GM12878 (cell line): ENCODE results near the gene CDCA7L. TPM values are rescaled to one million over a fixed set of nuclear protein-coding genes. Genes with fewer than 3 reads are reported as not detected.
"Not testable (repeated sequence)": the region's sequence is repeated elsewhere in the genome, so short reads cannot be mapped to it uniquely, and the experiment has no call there.

Experiments
- ATAC-seq: fragments of 200-7000 bp; cut with Tn5 transposase; 3 replicates; pipeline ENCODE4 v1.9.1; 2020; ENCODE audit warnings: mild to moderate bottlenecking, moderate library complexity
- BruUV-seq: library from RNA; stranded (reverse); fragments of 400-500 nt; replicated peaks from 2 replicates; lab custom pipeline; 2021; lab: Mats Ljungman, UMichigan
- CTCF ChIA-PET: fragments of 300-600 bp; sonication (Branson Sonifier 250); formaldehyde crosslinking; extraction: SDS; loops from one replicate; lab custom pipeline; 2021; ENCODE audit warnings: inconsistent platforms; lab: Yijun Ruan, JAX
- POLR2A ChIA-PET: fragments of 350-600 bp; formaldehyde crosslinking; extraction: SDS; loops from one replicate; lab custom pipeline; 2021; ENCODE audit warnings: inconsistent platforms; lab: Charles Lee
- RAD21 ChIA-PET: fragments of 300-600 bp; sonication (Branson Sonifier 250); formaldehyde crosslinking; loops from one replicate; lab custom pipeline; 2023; ENCODE audit warnings: antibody characterized with exemption; ENCODE audit not compliant: unreplicated experiment; lab: Charles Lee
- SMC1A ChIA-PET: fragments of 300-600 bp; sonication (Branson Sonifier 250); formaldehyde crosslinking; loops from one replicate; lab custom pipeline; 2023; ENCODE audit not compliant: unreplicated experiment, uncharacterized antibody; lab: Charles Lee
- DNase-seq: peaks from one replicate; pipeline ENCODE4 v3.0.0-alpha.2; 2011; ENCODE audit warnings: low read depth, low spot score
- FAIRE-seq: peaks from 3 replicates; lab custom pipeline; 2011; peaks lifted over from hg19 to GRCh38; lab: Jason Lieb, UNC
- H2AFZ ChIP-seq: 2 replicates; pipeline ENCODE4 v1.6.0; 2011; ENCODE audit warnings: low read depth, low read length, control low read depth; ENCODE audit not compliant: control insufficient read depth
- H3K27ac ChIP-seq: 2 replicates; pipeline ENCODE4 v1.5.1; 2011; ENCODE audit warnings: control low read depth; ENCODE audit not compliant: control insufficient read depth, insufficient read depth
- H3K27me3 ChIP-seq, 2 experiments: replicated peaks in 1 of 2; 2 replicates each; pipeline versions ENCODE4 v1.6.0 to v1.6.1; 2011; ENCODE audit warnings: low read length in 1 of 2; ENCODE audit not compliant: control insufficient read depth in 2 of 2, insufficient read depth in 2 of 2
- H3K36me3 ChIP-seq, 2 experiments: 2 replicates each; pipeline ENCODE4 v1.5.1; 2011; ENCODE audit warnings: low read length in 1 of 2; ENCODE audit not compliant: control insufficient read depth in 2 of 2, insufficient read depth in 2 of 2
- H3K4me1 ChIP-seq: 2 replicates; pipeline ENCODE4 v1.6.1; 2011; ENCODE audit warnings: mild to moderate bottlenecking, low read length, moderate library complexity, mixed read lengths; ENCODE audit not compliant: control insufficient read depth, insufficient read depth
- H3K4me2 ChIP-seq: 2 replicates; pipeline ENCODE4 v1.6.0; 2011; ENCODE audit warnings: control low read depth; ENCODE audit not compliant: control insufficient read depth, insufficient read depth
- H3K4me3 ChIP-seq: fragments of 200-600 bp; sonication (generic); 2 replicates; pipeline ENCODE4 v1.5.1; 2016
- H3K79me2 ChIP-seq: 2 replicates; pipeline ENCODE4 v1.6.0; 2011; ENCODE audit warnings: low read length; ENCODE audit not compliant: control insufficient read depth, insufficient read depth
- H3K9ac ChIP-seq: 2 replicates; pipeline ENCODE4 v1.8.0; 2011; ENCODE audit warnings: low read length, control low read depth, mixed read lengths; ENCODE audit not compliant: control insufficient read depth, insufficient read depth
- H3K9me3 ChIP-seq: replicated peaks from 3 replicates; pipeline ENCODE4 v1.5.1; 2011; ENCODE audit warnings: mild to moderate bottlenecking, low read length; ENCODE audit not compliant: control insufficient read depth, insufficient read depth
- H4K20me1 ChIP-seq: 2 replicates; pipeline ENCODE4 v1.6.0; 2011; ENCODE audit not compliant: control insufficient read depth, insufficient read depth
- BHLHE40 ChIP-seq, 2 experiments: fragments of 450-650 bp in 1 of 2; IDR thresholded peaks; 2 replicates each; pipeline ENCODE4 v1.6.1; 2011 to 2017; ENCODE audit warnings: low read depth in 2 of 2, borderline replicate concordance in 1 of 2, improper control_type of control experiment in 1 of 2, low read length in 1 of 2, mild to moderate bottlenecking in 1 of 2
- CTCF ChIP-seq, 3 experiments: IDR thresholded peaks in 2 of 3; conservative IDR thresholded peaks in 1 of 3; 2 replicates each; pipeline ENCODE4 v1.5.1; 2011; ENCODE audit warnings: low read depth in 3 of 3, low read length in 3 of 3, mild to moderate bottlenecking in 3 of 3, control low read depth in 2 of 3, moderate library complexity in 2 of 3, inconsistent platforms in 1 of 3, mixed read lengths in 1 of 3; ENCODE audit not compliant: control insufficient read depth in 2 of 3, insufficient read depth in 1 of 3; ENCODE audit errors: extremely low read depth in 1 of 3
- IRF3 ChIP-seq: fragments of 450-650 bp; IDR thresholded peaks from 2 replicates; pipeline ENCODE4 v1.6.1; 2014; ENCODE audit warnings: mild to moderate bottlenecking
- IRF4 ChIP-seq: IDR thresholded peaks from 2 replicates; pipeline ENCODE4 v1.6.1; 2011; ENCODE audit warnings: low read depth, low read length
- MXI1 ChIP-seq: fragments of 150-350 bp; IDR thresholded peaks from 2 replicates; pipeline ENCODE4 v1.6.1; 2011; ENCODE audit warnings: low read depth, mild to moderate bottlenecking, inconsistent platforms, low read length, improper control_type of control experiment
- MYB ChIP-seq: fragments of 150-350 bp; IDR thresholded peaks from 2 replicates; pipeline ENCODE4 v1.6.1; 2014; ENCODE audit warnings: mild to moderate bottlenecking, low read depth, low read length, borderline replicate concordance
- RB1 ChIP-seq: fragments of 450-650 bp; formaldehyde crosslinking; IDR thresholded peaks from 2 replicates; pipeline ENCODE4 v1.6.1; 2017; ENCODE audit warnings: mild to moderate bottlenecking, borderline replicate concordance
- TAF1 ChIP-seq: IDR thresholded peaks from 2 replicates; pipeline ENCODE4 v1.6.1; 2011; ENCODE audit warnings: mild to moderate bottlenecking, low read depth, low read length, borderline replicate concordance
- TBL1XR1 ChIP-seq: IDR thresholded peaks from 2 replicates; pipeline ENCODE4 v1.6.1; 2012; ENCODE audit warnings: low read depth, low read length, improper control_type of control experiment
- ZBTB40 ChIP-seq: fragments of 450-650 bp; IDR thresholded peaks from 2 replicates; pipeline ENCODE4 v1.6.1; 2016; ENCODE audit warnings: mild to moderate bottlenecking, moderate library complexity, borderline replicate concordance
- WGBS: methylation state at CpG from one replicate; pipeline ENCODE4 v1.1.6; 2016; ENCODE audit warnings: low lambda C conversion rate; ENCODE audit not compliant: insufficient replicate concordance, insufficient coverage; ENCODE audit errors: missing lambda C conversion rate; 5-methylcytosine and 5-hydroxymethylcytosine counted together
- in situ Hi-C: fragments of 300-500 bp; cut with MboI; formaldehyde crosslinking; loops from 9 replicates; pipeline ENCODE4 v1.14.3; 2018; ENCODE audit warnings: mixed read lengths
- intact Hi-C: fragments of 100-400 bp; cut with micrococcal nuclease; formaldehyde crosslinking; loops from one replicate; pipeline ENCODE4 v1.14.2; 2022; ENCODE audit not compliant: unreplicated experiment
- polyA plus RNA-seq, 11 experiments: library from polyadenylated mRNA; depleted of rRNA in 4 of 11; unstranded in 6 of 11; stranded (reverse) in 5 of 11; fragments of >200 nt; fragmentation: Nextera tagmentation in 4 of 11; fragmentation: Illumina TruSeq in 1 of 11; extraction: Ambion mirVana in 4 of 11; extraction: Trizol in 1 of 11; gene quantifications; 1 replicate in 1 of 11; 2 replicates in 10 of 11; pipeline versions ENCODE4 v1.2.1 to v1.2.3, GENCODE V29; 2011 to 2016; ENCODE audit warnings: inconsistent platforms in 2 of 11, missing spikeins in 2 of 11, low read depth in 1 of 11
- total RNA-seq, 4 experiments: library from RNA; depleted of rRNA in 3 of 4; stranded (reverse); fragments of >200 nt in 3 of 4; fragmentation: Illumina TruSeq in 1 of 4; extraction: Trizol in 1 of 4; gene quantifications; 2 replicates each; pipeline versions ENCODE4 v1.2.1 to v1.2.3, GENCODE V29; 2013 to 2021

Gene CDCA7L
- total and polyA plus RNA-seq, 10 of the 15 experiments (the other 5 are each of a cell fraction or from before 2014, with no cell fraction given) = 30.3 to 92.2 (median 68.5) TPM

GRCh38 chr7:21866731-21867130, 79.0 kb downstream of the CDCA7L start:
- Histone ChIP-seq H3K4me1 (no peaks in the 10 kb centered on the region), H3K4me3 (no peak overlapping the region), H2AFZ (no peak overlapping the region), H3K9me3 (no peaks in the 10 kb centered on the region), H3K36me3 (no peaks in the 10 kb centered on the region), H4K20me1 (no peaks in the 10 kb centered on the region), H3K27ac (no peak overlapping the region), H3K4me2 (no peak overlapping the region), H3K27me3 (no peaks in the 10 kb centered on the region), H3K9ac (no peak overlapping the region), H3K79me2 (no peaks in the 10 kb centered on the region)
- DNase-seq (no peak), FAIRE-seq (no peak), ATAC-seq (no peak)
- WGBS = 0% methylated on average over 1 of the region's 1 CpG
- no TSS peak for BruUV-seq
- in situ Hi-C loops = no loop called here
- TF ChIP-seq IRF3 (no peak), BHLHE40 (IDR thresholded peaks at IDR 0.05; ENCODE audit: borderline replicate concordance in 1 of 2, low read depth in 2 of 2, low read length in 1 of 2) (no peak), MXI1 (no peak), MYB (no peak), RB1 (no peak), IRF4 (no peak), CTCF (IDR thresholded peaks at IDR 0.05 in 2 of 3, conservative IDR thresholded peaks at IDR 0.05 in 1 of 3; ENCODE audit: control insufficient read depth in 2 of 3, extremely low read depth in 1 of 3, insufficient read depth in 1 of 3, low read depth in 3 of 3, low read length in 3 of 3) (no peak), TAF1 (no peak), ZBTB40 (no peak), TBL1XR1 (no peak)
- ChIA-PET RAD21 (no interaction called here), CTCF (no interaction called here), SMC1A (no interaction called here), POLR2A (no interaction called here)
- intact Hi-C loops = no loop called here

- in situ Hi-C loops, ATAC-seq, H3K9ac ChIP-seq, H3K4me3 ChIP-seq, POLR2A ChIA-PET, BruUV-seq, FAIRE-seq, intact Hi-C loops, H3K79me2 ChIP-seq, H3K9me3 ChIP-seq, RAD21 ChIA-PET, H3K4me2 ChIP-seq, H3K36me3 ChIP-seq, H3K27me3 ChIP-seq, H4K20me1 ChIP-seq, DNase-seq, H2AFZ ChIP-seq, H3K27ac ChIP-seq, H3K4me1 ChIP-seq: not testable (repeated sequence)
- ChIA-PET SMC1A (interaction anchor here (0.6 to 0.7 kb wide), 2 partner anchors 45 to 948 kb away, joined by 3 read pairs; no protein-coding TSS in a partner anchor), CTCF (interaction anchor here (1.8 kb wide), 1 partner anchor 17 kb away, joined by 4 read pairs; no protein-coding TSS in a partner anchor)
- WGBS = 42% methylated on average over 6 of the region's 7 CpGs
Measured at GRCh38 chr7:21865631-21866204, 80.0 kb downstream of the CDCA7L start.
